Natural killer cell (primary cell): ENCODE results near the gene LCE5A. TPM values are rescaled to one million over a fixed set of nuclear protein-coding genes. Genes with fewer than 3 reads are reported as not detected.

Experiments
- ATAC-seq, 3 donors: fragments of 150-1000 bp in 2 of 3; fragments of 200-7000 bp in 1 of 3; cut with Tn5 transposase; 1 replicate in 1 of 3; 2 replicates in 2 of 3; pipeline ENCODE4 v1.10.0; 2021; ENCODE audit warnings: mild to moderate bottlenecking in 2 of 3, moderate library complexity in 2 of 3
- DNase-seq, 2 donors: peaks; one replicate each; pipeline versions ENCODE4 v3.0.0 to v3.0.0-alpha.2; 2013 to 2021; ENCODE audit warnings: mixed read lengths in 1 of 2
- H3K27ac ChIP-seq: one replicate; pipeline ENCODE4 v1.5.1; 2013; ENCODE audit warnings: mild to moderate bottlenecking, low read length
- H3K27me3 ChIP-seq: one replicate; pipeline ENCODE4 v1.6.1; 2013; ENCODE audit warnings: low read length; ENCODE audit not compliant: control insufficient read depth, insufficient read depth
- H3K36me3 ChIP-seq: one replicate; pipeline ENCODE4 v1.6.1; 2013; ENCODE audit warnings: low read length; ENCODE audit not compliant: control insufficient read depth, insufficient read depth
- H3K4me1 ChIP-seq: one replicate; pipeline ENCODE4 v1.6.1; 2013; ENCODE audit warnings: low read length; ENCODE audit not compliant: control insufficient read depth, insufficient read depth
- H3K4me3 ChIP-seq: one replicate; pipeline ENCODE4 v1.5.1; 2013; ENCODE audit warnings: low read length
- H3K9me3 ChIP-seq: one replicate; pipeline ENCODE4 v1.6.1; 2013; ENCODE audit warnings: low read length; ENCODE audit not compliant: control insufficient read depth, insufficient read depth
- H3K27ac Mint-ChIP-seq, 2 donors: one replicate each; pipeline ENCODE4 v1.8.0; 2022; ENCODE audit warnings: mild to moderate bottlenecking in 2 of 2, mixed read lengths in 2 of 2, moderate library complexity in 1 of 2
- H3K27me3 Mint-ChIP-seq, 2 donors: one replicate each; pipeline ENCODE4 v1.8.0; 2022; ENCODE audit warnings: low read depth in 2 of 2, mixed read lengths in 2 of 2
- H3K36me3 Mint-ChIP-seq: one replicate; pipeline ENCODE4 v1.8.0; 2022; ENCODE audit warnings: mixed read lengths
- H3K4me1 Mint-ChIP-seq, 2 donors: one replicate each; pipeline ENCODE4 v1.8.0; 2022; ENCODE audit warnings: mixed read lengths in 2 of 2
- H3K4me3 Mint-ChIP-seq: one replicate; pipeline ENCODE4 v1.8.0; 2022; ENCODE audit warnings: mild to moderate bottlenecking, moderate library complexity, mixed read lengths
- H3K9me3 Mint-ChIP-seq, 2 donors: one replicate each; pipeline ENCODE4 v1.8.0; 2022; ENCODE audit warnings: mixed read lengths in 2 of 2
- WGBS: methylation state at CpG from one replicate; pipeline ENCODE4 v1.1.7; 2013; ENCODE audit warnings: missing lambda C conversion rate; ENCODE audit not compliant: insufficient coverage; 5-methylcytosine and 5-hydroxymethylcytosine counted together
- intact Hi-C: fragments of 100-400 bp; cut with micrococcal nuclease; formaldehyde crosslinking; loops from one replicate; pipeline ENCODE4 v1.14.2; 2022
- total RNA-seq, 4 donors: library from RNA; stranded (reverse); fragments of 120-200 nt in 1 of 4; gene quantifications; one replicate each; pipeline versions ENCODE4 v1.2.3 to v1.2.4, GENCODE V29; 2013 to 2022
- TF ChIP-seq, protein P1 (sequence below): fragments of 200-600 bp; IDR thresholded peaks from one replicate; pipeline ENCODE4 v1.8.0; 2022; ENCODE audit warnings: antibody characterized with exemption

Gene LCE5A
- total RNA-seq, 3 donors from 2014 or later (not counting 1 experiment from before 2014, with no cell fraction given): not detected

DNA sequence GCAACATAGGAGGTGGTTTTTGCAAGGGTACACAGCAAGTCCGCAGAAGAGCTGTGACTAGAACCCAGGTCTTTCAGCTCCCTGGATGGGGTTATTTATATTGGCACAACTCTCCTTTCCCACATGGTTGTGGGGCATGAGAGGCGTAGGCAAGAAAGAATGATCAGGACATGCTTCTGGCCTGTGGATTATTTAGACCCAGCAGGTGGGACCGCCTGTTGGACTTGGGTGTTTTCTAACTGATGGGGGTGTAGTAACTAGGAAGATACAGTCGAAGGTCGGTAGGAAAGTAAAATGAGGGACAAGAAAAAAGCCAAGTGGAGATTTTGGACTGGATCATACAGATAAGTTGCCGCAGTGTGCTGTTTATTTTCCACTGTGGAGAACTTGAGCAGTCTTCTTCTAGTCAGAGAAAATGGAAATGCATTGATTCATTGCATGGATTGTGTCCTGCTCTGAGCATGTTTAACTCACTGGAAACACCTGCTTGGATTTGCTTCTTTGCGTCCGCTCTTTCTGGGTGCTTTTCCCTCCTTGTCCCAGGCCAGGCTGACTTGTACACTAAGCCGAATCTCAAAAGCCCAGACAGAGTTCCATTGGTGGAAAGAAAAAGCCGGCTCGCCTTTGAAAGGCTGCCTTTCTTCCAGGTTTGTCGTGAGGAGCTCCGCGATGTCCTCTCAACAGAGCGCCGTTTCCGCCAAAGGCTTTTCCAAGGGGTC, 4.3 kb downstream of the LCE5A start:
- Mint-ChIP-seq H3K27ac (no peak overlapping the region), H3K4me3 (no peak overlapping the region), H3K9me3 (no peaks in the 10 kb centered on the region), H3K27me3 (peaks cover 53 to 68% of the 10 kb centered on the region in 2 donors), H3K4me1 (no peaks in the 10 kb centered on the region), H3K36me3 (no peaks in the 10 kb centered on the region)
- WGBS: 40% methylated on average over 17 of the region's 17 CpGs
- no peak overlapping the region for H3K4me3 ChIP-seq
- DNase-seq (no peak), ATAC-seq (no peak)
- TF ChIP-seq, protein P1, sequence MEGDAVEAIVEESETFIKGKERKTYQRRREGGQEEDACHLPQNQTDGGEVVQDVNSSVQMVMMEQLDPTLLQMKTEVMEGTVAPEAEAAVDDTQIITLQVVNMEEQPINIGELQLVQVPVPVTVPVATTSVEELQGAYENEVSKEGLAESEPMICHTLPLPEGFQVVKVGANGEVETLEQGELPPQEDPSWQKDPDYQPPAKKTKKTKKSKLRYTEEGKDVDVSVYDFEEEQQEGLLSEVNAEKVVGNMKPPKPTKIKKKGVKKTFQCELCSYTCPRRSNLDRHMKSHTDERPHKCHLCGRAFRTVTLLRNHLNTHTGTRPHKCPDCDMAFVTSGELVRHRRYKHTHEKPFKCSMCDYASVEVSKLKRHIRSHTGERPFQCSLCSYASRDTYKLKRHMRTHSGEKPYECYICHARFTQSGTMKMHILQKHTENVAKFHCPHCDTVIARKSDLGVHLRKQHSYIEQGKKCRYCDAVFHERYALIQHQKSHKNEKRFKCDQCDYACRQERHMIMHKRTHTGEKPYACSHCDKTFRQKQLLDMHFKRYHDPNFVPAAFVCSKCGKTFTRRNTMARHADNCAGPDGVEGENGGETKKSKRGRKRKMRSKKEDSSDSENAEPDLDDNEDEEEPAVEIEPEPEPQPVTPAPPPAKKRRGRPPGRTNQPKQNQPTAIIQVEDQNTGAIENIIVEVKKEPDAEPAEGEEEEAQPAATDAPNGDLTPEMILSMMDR: no peak
- no peaks in the 10 kb centered on the region for H3K9me3 ChIP-seq
- H3K36me3 ChIP-seq: no peaks in the 10 kb centered on the region
- H3K27me3 ChIP-seq: peaks cover 18% of the 10 kb centered on the region
- intact Hi-C loops: no loop called here
- no peaks in the 10 kb centered on the region for H3K4me1 ChIP-seq
- no peak overlapping the region for H3K27ac ChIP-seq

DNA sequence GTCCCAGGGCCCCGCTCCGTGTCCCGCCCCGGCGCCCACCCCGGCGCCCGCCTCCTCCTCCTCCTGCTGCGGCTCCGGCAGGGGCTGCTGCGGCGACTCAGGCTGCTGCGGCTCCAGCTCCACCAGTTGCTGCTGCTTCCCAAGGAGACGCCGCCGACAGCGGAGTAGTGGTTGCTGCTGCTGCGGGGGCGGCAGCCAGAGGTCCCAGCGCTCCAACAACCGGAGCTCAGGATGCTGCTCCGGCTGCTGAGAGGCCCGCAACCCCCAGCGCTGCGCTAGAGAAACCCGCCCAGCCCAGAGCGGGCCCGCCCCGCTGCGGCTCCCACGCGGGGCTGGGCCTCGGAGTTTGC, 4.8 kb downstream of the LCE5A start:
- no peaks in the 10 kb centered on the region for H3K9me3 Mint-ChIP-seq
- TF ChIP-seq, protein P1: no peak
- no peak for ATAC-seq
- 2% methylated on average over 33 of the region's 33 CpGs for WGBS
- intact Hi-C loops: no loop called here
- H3K27me3 ChIP-seq: peaks cover 18% of the 10 kb centered on the region
- no peaks in the 10 kb centered on the region for H3K4me1 ChIP-seq
- H3K27ac Mint-ChIP-seq: no peak overlapping the region
- no peaks in the 10 kb centered on the region for H3K36me3 Mint-ChIP-seq
- no peak overlapping the region for H3K4me3 ChIP-seq
- H3K36me3 ChIP-seq: no peaks in the 10 kb centered on the region
- H3K27me3 Mint-ChIP-seq: peaks cover 50 to 62% of the 10 kb centered on the region in 2 donors
- H3K4me1 Mint-ChIP-seq: no peaks in the 10 kb centered on the region
- H3K4me3 Mint-ChIP-seq: no peak overlapping the region
- no peak for DNase-seq
- H3K9me3 ChIP-seq: no peaks in the 10 kb centered on the region
- no peak overlapping the region for H3K27ac ChIP-seq

DNA sequence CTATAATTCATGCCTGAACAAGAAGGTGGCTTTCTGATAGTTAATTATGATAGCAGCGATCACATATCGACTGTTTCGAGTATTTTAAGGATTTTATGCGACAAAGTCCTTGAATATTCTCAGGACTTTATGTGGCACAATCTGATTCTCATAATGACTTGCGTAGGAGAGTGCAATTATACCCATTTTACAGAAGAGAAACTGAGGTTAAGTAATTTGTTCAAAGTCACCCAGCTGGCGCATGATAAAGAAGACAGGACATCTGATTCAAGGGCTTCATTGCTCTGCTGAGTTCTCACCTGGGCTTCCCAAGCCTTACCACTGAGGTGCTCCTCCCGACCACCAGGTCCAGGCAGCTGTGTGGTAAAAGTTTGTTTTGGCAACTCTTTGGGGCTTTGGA, 5.5 kb downstream of the LCE5A start:
- no peaks in the 10 kb centered on the region for H3K36me3 ChIP-seq
- H3K27ac ChIP-seq: no peak overlapping the region
- H3K4me3 ChIP-seq: no peak overlapping the region
- TF ChIP-seq, protein P1: no peak
- 77% methylated on average over 7 of the region's 7 CpGs for WGBS
- no peaks in the 10 kb centered on the region for H3K4me1 ChIP-seq
- H3K27me3 Mint-ChIP-seq: peaks cover 46 to 57% of the 10 kb centered on the region in 2 donors
- H3K27ac Mint-ChIP-seq: no peak overlapping the region
- H3K9me3 Mint-ChIP-seq: no peaks in the 10 kb centered on the region
- DNase-seq: no peak
- no peak overlapping the region for H3K4me3 Mint-ChIP-seq
- H3K36me3 Mint-ChIP-seq: no peaks in the 10 kb centered on the region
- no peak for ATAC-seq
- intact Hi-C loops: no loop called here
- H3K27me3 ChIP-seq: peaks cover 18% of the 10 kb centered on the region
- H3K4me1 Mint-ChIP-seq: no peaks in the 10 kb centered on the region
- no peaks in the 10 kb centered on the region for H3K9me3 ChIP-seq
